Thyroid gland (tissue), 4 donors: ENCODE data around the gene FEM1A.

Experiments
- POLR2A ChIP-seq, 2 donors: fragments of 450-650 bp; IDR thresholded peaks; one replicate each; pipeline ENCODE4 v1.6.1; 2017; ENCODE audit warnings: antibody characterized with exemption in 2 of 2, mild to moderate bottlenecking in 2 of 2, moderate library complexity in 1 of 2
- TF ChIP-seq, protein P1 (sequence below), 6 experiments: fragments of 200-600 bp in 3 of 6; fragments of 450-650 bp in 3 of 6; sonication (generic) in 3 of 6; IDR thresholded peaks; one replicate each; pipeline ENCODE4 v1.5.1; 2016 to 2019; ENCODE audit warnings: antibody characterized with exemption in 6 of 6, mild to moderate bottlenecking in 2 of 6, inconsistent platforms in 1 of 6, moderate library complexity in 1 of 6

DNA sequence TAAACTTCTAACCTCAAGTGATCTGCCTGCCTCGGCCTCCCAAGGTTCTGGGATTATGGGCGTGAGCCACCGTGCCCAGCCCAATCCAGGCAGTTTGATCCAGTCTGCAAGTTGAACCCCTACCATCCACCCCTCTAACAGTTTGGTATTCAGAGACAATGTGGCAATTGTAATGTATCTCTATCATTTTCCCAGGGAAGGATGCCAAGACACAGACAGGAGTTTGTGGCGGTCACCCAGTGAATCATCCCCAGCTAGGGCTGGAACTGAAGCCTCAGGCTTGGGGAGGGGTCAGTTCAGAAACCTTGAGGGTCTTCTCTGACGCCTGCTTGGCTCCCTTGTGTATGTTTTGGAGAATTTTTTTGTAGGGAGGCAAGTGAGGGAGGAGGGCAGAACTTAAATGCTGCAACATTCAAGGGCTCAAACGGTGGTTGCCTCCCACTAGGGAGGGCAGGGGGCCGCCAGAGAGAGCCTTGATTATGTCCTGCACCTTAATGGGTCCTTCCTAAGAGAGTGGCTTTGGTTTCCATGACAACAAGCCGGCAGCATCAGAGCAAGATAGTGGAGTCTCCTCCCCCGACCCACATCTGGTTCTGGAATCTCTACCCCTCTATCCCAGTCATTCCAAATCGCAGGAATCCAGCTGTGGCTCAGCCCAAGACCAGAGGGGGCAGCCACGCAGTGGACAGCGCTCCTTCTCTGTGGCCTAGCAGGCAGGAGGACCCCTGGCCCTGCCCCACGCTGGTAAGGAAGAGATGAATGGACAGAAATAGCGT is 14.9 kb upstream of the FEM1A start:
- TF ChIP-seq, protein P1, sequence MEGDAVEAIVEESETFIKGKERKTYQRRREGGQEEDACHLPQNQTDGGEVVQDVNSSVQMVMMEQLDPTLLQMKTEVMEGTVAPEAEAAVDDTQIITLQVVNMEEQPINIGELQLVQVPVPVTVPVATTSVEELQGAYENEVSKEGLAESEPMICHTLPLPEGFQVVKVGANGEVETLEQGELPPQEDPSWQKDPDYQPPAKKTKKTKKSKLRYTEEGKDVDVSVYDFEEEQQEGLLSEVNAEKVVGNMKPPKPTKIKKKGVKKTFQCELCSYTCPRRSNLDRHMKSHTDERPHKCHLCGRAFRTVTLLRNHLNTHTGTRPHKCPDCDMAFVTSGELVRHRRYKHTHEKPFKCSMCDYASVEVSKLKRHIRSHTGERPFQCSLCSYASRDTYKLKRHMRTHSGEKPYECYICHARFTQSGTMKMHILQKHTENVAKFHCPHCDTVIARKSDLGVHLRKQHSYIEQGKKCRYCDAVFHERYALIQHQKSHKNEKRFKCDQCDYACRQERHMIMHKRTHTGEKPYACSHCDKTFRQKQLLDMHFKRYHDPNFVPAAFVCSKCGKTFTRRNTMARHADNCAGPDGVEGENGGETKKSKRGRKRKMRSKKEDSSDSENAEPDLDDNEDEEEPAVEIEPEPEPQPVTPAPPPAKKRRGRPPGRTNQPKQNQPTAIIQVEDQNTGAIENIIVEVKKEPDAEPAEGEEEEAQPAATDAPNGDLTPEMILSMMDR (IDR thresholded peaks at IDR 0.05) = no peak
- no peak for TF ChIP-seq POLR2A (IDR thresholded peaks at IDR 0.05)
